Sigmoid colon (tissue), 3 donors: ENCODE measurements around the gene SLC6A3.
"Not testable (repeated sequence)": the region's sequence is repeated elsewhere in the genome, so short reads cannot be mapped to it uniquely, and the experiment has no call there.

ENCODE experiments used
- CTCF ChIP-seq, 4 experiments: fragments of 450-650 bp in 3 of 4; fragments of 200-600 bp in 1 of 4; IDR thresholded peaks; one replicate each; pipeline ENCODE4 v1.5.1; 2016 to 2019; ENCODE audit warnings: antibody characterized with exemption in 4 of 4, mild to moderate bottlenecking in 3 of 4, moderate library complexity in 2 of 4
- POLR2A ChIP-seq, 2 donors: fragments of 450-650 bp; IDR thresholded peaks; one replicate each; pipeline ENCODE4 v1.6.1; 2016; ENCODE audit warnings: antibody characterized with exemption in 2 of 2, mild to moderate bottlenecking in 2 of 2, moderate library complexity in 2 of 2

- TF ChIP-seq POLR2A, CTCF (IDR thresholded peaks at IDR 0.05): not testable (repeated sequence)
Observed at GRCh38 chr5:1360367-1360766, 84.9 kb downstream of the SLC6A3 start.
